Measurements from ENCODE around the gene KHDC4.
"Not testable (repeated sequence)": the region's sequence is repeated elsewhere in the genome, so short reads cannot be mapped to it uniquely, and the experiment has no call there.

KHDC4 gene

DNA sequence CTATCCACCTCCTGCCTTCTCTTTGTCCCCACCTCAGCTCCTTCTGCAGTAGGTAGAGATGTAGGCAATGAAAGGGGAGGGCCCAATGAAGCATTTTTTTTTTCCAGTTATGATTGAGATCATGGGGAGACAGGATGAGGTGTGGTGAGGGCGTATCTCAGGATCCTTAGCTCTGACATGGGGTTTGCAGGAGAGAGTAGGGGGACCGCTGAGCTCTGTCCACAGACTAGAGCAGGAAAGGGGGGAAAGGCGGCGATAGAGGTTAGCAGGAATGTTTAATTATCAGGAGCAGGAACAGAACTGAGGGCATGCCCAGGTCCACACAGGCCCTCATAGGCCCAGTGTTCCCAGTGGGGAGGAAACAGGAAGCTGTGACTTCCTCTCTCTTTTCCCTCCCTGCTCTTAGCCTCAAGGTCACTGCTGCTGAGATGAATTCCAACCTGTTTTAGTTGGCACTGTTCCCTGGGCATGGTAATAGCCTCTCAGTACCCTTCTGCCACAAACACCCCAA is 6.3 kb upstream of the KHDC4 start:
- no peak for FAIRE-seq

DNA sequence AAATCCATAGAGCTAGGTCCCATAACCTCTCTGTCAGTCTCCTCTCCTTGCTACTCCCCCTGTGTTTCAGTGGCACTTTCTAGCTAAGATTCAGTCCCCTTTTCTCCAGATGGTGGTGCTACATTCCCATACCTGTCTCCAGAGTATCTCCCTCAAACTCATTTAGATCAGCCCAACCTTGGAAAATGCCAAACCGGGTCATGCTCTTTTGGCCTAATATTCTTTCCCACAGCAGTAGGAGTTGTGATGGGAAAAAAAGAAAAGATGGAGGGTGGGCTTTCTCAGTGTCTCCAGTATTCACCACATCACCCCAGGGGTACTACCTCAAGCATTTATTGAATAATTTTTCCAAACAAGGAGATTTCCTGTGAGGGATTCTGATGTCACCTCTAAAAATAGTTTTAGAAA is 4.0 kb upstream of the KHDC4 start:
- FAIRE-seq = no peak

DNA sequence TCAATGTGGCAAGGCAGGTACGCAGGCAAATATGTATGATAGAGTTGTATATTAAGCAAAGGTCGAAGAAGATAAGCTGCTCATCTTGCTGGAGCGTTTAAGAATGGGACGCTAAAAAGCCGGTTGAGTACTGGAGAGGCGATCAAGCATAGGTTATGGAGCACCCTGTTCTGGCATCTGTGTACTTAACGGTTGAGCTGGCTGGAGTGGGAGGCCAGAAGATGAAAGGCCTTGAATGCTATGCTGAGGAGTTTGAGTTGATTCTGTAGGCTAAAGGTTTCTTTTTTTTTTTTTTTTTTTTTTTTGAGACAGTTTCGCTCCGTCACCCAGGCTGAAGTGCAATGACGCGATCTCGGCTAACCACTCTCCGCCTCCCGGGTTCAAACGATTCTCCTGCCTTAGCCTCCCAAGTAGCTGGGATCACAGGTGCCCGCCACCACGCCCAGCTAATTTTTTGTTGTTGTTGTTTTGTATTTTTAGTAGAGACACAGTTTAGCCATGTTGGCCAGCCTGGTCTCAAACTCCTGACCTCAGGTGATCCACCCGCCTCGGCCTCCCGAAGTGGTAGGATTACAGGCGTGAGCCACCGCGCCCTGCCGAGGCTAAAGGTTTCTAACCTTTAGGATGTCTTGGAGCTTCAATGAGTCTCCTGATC is 850 bp upstream of the KHDC4 start:
- FAIRE-seq = no peak

DNA sequence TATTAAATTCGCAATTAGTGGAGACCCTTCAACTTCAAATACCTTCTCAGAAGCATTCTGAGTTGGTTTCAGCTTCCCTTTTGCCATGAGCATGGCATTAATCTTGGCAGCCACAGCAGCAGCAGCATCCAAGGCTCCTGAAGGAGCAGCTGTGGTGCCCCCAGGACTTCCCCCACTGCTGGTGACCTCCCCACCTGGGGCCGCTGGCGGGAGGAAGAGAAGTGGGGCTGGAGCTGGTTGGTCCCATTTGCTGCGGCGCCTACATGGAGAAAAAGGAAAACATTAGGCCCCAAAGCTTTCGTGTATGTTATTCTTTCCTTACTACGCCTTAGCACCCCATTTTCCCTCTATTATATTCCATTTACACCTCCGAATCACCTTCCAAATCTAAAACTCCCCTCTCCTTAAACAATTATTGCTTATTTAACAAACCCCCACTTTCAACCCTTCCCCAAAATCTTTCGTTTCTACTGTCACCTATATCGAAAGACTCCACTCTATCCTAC is 569 bp downstream of the KHDC4 start:
- no peak for FAIRE-seq

DNA sequence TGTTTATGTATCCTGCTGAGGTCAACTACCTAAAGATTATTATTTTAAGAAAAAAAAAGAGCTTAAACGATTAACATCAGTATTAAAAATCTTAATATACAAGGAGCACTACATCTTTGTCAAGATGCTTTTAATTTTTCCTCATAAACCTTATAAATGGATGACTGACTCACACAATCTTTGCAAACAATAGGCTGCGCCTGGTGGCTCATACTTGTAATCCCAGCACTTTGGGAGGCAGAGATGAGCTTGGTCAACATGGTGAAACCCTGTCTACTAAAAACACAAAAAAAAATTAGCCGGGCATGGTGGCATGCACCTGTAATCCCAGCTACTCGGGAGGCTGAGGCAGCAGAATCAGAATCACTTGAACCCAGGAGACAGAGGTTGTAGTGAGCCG is 1.7 kb downstream of the KHDC4 start:
- no peak for FAIRE-seq

DNA sequence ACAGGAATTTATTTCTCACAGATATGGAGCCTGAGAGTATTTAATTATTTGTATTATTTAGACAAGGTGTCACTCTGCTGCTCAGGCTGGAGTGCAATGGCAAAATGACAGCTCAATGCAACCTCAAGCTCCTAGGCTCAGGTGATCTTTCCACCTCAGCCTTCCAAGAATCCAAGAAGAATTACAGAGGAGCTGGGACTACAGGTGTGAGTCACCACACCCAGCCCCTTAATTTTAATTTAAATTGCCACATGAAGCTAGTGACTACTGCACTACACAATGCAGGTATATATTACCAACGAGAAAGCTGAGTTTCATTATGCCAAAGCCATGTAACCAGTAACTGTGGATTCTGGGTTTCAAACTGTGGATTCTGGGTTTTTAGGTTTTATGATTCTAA is 2.1 kb downstream of the KHDC4 start:
- FAIRE-seq = no peak

DNA sequence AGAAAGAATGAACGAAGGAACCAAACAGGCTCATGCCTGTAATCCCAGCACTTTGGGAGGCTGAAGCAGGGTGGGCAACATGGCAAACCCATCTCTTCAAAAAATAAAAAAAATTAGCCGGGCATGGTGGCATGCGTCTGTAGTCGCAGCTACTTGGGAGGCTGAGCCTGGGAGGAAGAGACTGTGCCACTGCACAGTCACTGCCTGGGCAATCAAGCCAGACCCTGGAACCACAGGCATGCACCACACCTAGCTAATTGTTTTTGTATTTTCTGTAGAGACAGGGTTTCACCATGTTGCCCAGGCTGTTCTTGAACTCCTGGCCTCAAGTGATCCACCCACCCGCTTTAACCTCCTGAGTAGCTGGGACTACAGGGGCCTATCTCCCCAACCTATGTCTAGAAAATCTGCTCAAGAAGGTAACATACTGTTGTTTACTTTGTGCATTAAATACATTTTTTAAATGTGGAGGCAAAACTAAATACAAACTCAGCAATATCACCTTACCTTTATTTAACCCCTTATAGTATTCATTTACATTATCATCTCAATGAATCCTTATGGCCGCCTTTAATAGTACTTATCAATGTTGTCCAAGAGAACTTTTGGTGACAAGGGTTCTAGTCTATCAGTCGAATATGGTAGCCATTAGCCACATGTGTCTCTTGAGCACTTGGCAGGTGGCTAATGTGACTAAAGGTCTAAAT is 2.7 kb downstream of the KHDC4 start:
- FAIRE-seq = no peak

DNA sequence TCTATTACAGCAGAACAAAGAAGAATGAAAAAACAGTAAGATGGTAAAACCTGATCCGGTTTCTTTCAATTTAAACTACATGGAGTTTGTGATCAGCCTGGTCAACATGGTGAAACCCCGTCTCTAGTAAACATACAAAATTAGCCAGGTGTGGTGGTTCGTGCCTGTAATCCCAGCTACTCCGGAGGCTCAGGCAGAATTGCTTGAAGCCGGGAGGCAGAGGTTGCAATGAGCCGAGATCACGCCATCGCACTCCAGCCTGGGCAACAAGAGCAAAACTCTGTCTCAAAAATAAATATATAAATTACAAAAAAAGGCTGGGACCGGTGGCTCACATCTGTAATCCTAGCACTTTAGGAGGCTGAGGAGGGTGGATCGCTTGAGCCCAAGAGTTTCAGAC is 3.5 kb downstream of the KHDC4 start:
- FAIRE-seq = not testable (repeated sequence)

DNA sequence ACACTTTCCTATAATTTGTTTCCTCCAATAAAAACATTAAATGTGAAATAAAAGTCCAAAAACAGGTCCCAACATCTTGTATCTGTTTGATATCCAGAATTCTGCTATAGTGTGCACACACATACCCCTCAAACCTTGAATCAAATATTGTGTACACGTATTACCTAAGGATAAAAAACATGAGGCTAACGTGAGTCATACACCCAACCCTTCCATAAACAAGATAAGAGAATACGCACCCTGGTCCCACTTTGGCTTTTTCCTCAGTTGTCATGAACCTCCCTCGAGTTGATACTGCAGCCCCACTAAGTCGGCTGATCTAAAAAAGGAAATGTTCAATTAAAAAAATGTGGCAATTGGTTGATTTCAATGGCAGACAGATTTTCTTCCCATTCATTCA is 5.2 kb downstream of the KHDC4 start:
- FAIRE-seq = no peak

DNA sequence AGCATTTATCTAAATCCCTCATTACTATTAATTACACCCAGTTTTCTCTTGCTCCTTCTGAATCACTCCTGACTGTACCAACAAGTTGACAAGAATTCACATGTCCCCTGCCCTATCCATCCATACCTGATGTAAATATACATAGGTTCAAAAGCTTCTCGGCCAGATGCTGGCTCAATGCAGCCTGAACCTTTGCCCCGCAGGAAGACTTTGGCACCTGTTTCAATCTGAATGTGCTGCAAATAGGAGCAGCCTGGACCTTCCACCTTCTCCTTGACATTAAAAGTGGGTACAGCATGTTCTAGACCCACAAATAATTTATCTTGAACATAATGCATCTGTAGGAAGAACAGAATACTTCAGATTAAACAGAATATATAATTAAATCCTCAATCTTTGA is 8.7 kb downstream of the KHDC4 start:
- no peak for FAIRE-seq

DNA sequence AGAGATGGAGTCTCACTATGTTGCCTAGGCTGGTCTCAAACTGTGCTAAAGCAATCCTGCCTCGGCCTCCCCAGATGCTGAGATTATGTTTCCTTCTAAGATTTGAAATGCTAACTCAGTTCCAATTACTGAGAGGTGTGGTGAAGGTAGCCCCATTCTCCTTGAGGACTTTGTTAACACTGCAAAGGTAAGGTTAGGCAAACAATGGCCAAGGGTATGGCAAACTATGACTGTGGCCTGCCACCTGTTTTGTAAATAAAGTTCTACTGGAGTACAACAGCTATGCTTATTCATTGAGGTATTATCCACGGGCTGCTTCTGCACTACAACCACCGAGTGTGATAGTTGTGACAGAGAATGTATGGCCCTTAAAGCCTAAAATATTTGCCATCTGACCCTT is 13.5 kb downstream of the KHDC4 start:
- FAIRE-seq = no peak

DNA sequence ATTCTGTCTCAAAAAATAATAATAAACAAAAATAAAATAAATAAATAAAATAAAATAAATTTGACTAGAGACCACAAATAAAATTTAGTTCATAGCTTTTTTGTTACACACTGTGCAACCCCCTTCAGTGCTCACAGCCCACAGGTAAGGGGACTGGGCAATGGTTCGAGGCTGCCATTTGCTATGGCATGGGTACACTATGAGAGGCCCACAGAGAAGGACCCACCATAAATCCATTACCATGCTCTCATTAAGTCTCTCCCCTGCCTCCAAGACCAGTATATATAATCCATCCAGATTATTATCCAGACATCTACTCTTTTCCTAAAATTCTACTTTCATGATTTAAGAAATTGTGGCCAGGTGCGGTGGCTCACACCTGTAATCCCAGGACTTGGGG is 14.4 kb downstream of the KHDC4 start:
- FAIRE-seq = no peak

DNA sequence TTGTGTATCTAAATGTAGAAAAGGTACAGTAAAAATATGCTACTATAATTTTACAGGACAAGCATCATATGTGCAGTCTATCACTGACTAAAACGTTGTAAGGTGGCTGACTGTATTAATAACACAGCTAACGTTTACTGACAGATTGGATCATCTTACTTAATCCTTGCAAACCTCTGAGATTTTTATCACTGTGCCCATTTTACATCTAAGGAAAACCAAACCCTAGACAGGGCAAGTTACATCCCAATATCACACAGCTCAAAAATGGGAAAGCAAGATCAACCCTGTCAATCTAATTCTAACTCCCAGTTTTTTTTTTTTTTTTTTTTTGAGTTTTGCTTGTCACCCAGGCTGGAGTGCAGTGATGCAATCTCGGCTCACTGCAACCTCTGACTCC is 15.6 kb downstream of the KHDC4 start:
- FAIRE-seq = no peak

DNA sequence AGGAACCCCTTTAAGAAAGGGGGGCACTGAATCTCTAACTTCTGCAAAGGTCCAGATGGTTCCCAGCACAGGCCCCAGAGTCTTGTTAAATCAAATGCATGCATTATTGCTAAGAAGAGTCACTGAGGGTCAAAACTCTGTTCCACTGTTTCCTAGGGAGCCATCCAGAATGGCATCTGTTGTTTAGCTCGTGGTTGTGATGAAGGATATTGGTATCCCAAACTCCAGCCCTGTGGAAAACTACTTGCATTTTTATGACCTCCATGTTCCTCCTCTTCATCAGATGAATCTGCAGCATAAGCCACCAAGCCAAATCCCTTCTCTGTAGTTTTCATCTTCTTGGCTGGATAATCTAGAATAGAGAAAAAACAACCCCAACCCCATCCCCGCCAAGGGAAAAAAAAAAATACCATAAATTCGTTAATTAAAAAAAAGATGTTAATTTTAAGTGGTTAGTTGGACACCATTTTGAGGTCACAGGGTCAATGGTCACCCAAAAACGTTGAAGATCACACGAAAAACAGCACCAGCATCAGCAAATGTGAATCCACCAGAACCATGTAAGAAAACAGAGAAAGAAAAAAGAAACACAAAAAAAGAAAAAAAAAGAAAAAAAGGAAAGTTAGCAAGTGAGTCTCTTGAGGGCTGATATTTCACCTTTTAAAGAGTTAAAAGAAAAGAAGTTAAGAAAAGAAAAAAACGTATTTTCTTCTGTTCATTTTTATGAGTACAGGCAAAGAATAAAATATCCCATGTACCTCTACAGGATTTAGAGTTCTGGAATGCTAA is 20.1 kb downstream of the KHDC4 start:
- no peak for FAIRE-seq

DNA sequence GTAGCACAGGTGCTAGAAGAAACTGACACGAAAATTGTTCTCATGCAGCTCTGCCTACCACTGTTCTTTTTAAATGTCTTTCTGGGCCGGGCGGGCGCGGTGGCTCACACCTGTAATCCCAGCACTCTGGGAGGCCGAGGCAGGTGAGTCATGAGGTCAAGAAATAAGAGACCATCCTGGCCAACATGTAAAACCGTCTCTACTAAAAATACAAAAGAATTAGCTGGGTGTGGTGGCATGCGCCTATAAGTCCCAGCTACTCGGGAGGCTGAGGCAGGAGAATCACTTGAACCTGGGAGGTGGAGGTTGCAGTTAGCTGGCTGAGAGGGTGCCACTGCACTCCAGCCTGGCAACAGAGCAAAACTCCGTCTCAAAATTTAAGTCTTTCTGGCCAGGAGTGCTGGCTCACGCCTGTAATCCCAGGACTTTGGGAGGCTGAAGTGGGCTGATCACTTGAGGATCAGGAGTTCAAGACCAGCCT is 22.1 kb downstream of the KHDC4 start:
- no peak for FAIRE-seq

DNA sequence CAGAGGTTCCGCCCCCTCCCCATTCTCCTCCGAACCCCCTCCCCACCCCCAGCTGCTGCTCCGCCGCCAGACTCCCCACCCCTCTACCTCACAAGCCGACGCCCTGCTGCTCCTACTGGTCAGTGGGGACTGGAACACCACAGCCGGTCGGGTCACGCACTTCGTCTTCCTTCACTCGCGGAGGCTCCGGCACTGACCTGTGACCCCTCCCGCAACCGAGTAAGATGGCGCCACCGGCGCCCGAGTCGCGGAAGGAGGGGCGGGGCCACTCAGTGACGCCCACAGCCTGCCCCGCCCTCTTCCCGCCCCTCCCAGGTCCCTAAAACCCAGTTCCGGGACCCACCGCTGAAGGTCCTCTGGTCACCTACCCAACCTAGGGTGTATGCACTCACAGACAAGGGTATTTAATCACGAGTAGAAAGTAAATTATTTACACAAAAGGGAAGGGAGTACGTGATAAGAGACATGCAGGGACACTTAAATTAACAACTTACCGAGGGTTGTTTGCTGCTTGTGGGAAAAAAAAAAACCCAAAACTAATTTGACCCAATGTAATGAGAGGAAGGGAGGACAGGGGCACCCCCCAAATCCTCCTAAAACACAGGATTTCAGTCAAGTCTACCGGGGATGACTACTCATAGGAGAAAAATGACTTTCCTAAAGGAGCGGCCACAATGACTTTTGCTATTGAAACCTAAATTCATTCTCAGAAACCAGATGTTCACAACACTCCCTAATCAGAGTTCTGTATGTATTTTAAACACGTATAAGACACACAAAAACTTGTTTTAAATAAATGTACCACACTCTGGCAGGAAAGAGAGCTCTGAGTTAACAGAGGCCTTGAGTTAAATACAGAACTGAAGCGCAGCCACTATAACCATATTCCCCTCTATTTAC is 22.8 kb downstream of the KHDC4 start, which contains the start of gene RIT1:
Gene RIT1 (minus strand): TSS at position 194 of the 900 bp plus-strand sequence. CDS start 588 bp downstream, outside the sequence.
- FAIRE-seq = no peak

DNA sequence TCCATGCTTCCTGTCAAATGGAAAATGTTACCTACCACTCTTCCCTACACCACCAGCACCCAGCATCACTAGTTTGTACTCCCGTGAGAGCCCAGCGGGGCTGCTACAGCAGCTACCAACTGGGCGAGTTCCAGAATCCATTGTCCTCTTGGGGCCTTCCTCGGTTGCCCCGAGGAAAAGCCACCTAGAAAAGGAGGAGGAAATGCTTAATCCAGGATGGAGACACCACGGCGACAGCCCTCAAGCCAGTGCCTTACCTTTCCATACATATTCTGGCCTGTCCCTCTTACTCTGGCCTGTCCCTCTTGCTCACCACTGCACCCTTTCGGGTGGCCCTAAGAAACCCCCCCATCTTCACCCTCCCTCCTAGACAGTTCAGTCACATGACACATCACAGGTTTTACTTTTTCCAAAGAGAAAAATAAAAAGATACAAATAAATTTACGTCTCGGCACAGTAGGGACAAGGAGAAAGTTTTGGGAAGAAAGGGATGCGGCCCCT is 23.5 kb downstream of the KHDC4 start:
- FAIRE-seq = no peak

DNA sequence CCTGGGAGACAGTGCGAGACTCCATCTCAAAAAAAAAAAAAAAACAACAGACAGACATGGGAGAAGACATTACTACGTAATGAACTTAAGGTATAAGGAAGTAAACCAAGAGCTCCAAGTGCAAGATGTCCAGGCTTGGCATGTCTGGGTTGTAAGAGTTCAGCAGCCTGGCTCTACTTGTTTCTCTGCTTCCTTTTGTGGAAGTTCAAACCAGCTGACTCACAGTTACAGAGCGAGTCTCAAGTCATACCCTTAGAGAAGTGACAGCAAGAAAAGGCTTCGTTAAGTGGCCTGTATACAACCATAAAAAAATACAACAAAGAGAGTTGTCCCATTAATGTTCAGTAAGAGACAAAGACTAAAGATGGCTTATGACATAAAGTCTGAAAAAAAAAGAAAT is 24.3 kb downstream of the KHDC4 start:
- FAIRE-seq = no peak

DNA sequence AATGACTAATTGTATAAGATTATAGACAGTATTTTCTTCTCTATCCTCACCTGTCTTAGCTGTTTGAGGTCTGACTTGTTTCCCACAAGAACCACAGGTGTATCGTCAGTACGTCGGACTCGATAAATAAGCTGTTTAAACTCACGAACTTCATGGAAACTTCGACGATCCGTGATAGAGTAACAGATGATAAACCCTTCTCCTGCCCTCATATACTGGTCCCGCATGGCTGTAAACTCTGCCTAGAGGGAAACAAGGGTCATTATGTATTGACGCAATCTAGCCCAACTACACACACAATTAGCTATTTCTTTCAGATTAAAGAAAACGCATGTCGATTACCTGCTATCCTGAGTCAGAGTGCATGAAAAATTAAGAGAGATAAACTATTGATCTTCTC is 30.0 kb downstream of the KHDC4 start:
- FAIRE-seq = no peak

DNA sequence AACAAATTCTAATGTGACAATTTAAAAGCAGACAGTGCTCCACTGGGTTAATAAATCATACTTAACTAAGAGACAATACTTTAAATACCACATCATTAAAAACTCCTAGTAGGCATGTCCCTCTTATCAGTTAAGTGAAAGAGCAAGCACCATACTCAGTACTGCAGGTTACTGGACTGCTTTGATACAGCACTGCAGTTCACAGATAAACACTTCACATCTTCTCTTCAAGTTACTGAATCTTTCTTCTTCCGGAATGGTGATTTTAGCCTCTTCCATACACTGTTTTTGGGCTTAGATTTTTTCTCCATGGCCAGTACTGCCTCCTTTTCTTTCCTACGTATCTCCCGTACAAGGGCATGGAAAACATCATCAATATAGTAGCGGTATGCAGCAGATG is 34.1 kb downstream of the KHDC4 start:
- FAIRE-seq = no peak

DNA sequence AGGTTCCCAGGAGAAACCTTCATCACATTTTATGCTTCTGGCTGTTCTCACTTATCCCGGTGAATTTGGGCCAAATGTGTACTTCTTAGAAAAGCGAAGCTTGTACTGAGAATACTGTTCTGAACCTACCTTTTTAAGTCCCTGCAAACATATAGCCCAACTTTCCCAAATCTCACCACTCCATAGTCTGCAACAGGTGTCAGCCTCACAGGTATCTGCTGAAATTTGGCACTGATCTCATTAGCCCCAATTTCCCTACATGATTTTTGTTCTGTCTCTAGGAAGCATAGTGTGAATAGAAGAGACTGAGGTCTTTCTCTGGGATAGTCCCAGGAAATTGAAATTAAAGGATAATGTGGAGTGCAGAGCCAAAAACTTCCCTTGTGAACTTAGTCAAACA is 34.5 kb downstream of the KHDC4 start:
- FAIRE-seq = no peak

DNA sequence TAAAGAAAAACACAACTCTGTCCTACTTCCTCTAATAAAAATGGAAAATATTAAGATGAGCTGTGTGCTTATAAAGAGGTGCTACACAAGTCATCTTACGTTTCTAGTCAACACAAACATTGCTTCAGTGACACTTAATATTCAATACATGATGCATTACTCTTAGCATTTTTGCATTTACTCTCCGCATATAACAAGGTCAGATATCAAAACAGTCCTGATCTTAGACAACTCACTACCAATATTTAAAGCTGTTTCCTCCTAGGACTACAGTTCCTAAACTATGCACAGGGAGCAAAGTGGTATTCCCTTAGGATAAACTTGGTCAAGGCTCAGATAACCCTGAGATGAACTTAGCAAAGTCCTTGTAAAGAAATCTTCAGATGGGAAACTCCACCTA is 35.3 kb downstream of the KHDC4 start:
- FAIRE-seq = no peak

All from colon (tissue), 2 donors.